ENCODE measurements around the gene SEC16B. TPM values are rescaled to one million over a fixed set of nuclear protein-coding genes. Genes with fewer than 3 reads are reported as not detected.

Gene SEC16B
- total RNA-seq (1 to 10 TPM; 1.2 to 3.3 (median 2.3) TPM), polyA plus RNA-seq (1 to 10 TPM; 1.1 to 3.8 TPM)
- long read RNA-seq, donor 1, partial matches to known transcripts: 0 of 5 reads
- long read RNA-seq, donor 1, other reads (novel, unspliced or antisense): 5 of 5 reads
- long read RNA-seq, donor 2, partial matches to known transcripts: 0 of 4 reads
- long read RNA-seq, donor 2, other reads (novel, unspliced or antisense): 4 of 4 reads
- long read RNA-seq, donor 3, partial matches to known transcripts: 1 of 3 reads
- long read RNA-seq, donor 3, other reads (novel, unspliced or antisense): 2 of 3 reads

- 86 to 95% (median 94%) methylated on average over 12 of the region's 12 CpGs for WGBS, 4 donors
- no peaks in the 10 kb centered on the region for H3K9me3 ChIP-seq
- peak within 1 kb of the TSS in 1 of 12 donors; percentile 35 for H3K27ac ChIP-seq
- H3K4me1 ChIP-seq: peaks cover 0 to 13% (median 0%) of the 10 kb centered on the region in 12 donors
- no peak for DNase-seq
- TF ChIP-seq, protein P1, sequence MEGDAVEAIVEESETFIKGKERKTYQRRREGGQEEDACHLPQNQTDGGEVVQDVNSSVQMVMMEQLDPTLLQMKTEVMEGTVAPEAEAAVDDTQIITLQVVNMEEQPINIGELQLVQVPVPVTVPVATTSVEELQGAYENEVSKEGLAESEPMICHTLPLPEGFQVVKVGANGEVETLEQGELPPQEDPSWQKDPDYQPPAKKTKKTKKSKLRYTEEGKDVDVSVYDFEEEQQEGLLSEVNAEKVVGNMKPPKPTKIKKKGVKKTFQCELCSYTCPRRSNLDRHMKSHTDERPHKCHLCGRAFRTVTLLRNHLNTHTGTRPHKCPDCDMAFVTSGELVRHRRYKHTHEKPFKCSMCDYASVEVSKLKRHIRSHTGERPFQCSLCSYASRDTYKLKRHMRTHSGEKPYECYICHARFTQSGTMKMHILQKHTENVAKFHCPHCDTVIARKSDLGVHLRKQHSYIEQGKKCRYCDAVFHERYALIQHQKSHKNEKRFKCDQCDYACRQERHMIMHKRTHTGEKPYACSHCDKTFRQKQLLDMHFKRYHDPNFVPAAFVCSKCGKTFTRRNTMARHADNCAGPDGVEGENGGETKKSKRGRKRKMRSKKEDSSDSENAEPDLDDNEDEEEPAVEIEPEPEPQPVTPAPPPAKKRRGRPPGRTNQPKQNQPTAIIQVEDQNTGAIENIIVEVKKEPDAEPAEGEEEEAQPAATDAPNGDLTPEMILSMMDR (IDR thresholded peaks at IDR 0.05): no peak
- TF ChIP-seq POLR2A (IDR thresholded peaks at IDR 0.05): no peak
- H3K27me3 ChIP-seq: no peaks in the 10 kb centered on the region
- H3K36me3 ChIP-seq: peaks cover 0 to 36% (median 15%) of the 10 kb centered on the region in 9 donors
- intact Hi-C loops (cut with DNase I): loop anchor here in 2 of 10 donors (10.0 kb wide), 2 partner anchors 225 to 315 kb away; no protein-coding TSS in a partner anchor
- ATAC-seq: peak in 1 of 4 donors; percentile 40
- H3K4me3 ChIP-seq: no peak within 1 kb of the TSS
Measured at GRCh38 chr1:177969825-177970371, at the start of gene SEC16B. SEC16B (minus strand) TSS chr1:177970058; CDS start chr1:177967981, 2,077 bp downstream.

- Histone ChIP-seq H3K4me3 (no peak overlapping the region), H3K36me3 (peaks cover 0 to 79% (median 51%) of the 10 kb centered on the region in 9 donors), H3K4me1 (no peaks in the 10 kb centered on the region), H3K27me3 (no peaks in the 10 kb centered on the region), H3K27ac (no peak overlapping the region), H3K9me3 (peaks cover 0 to 11% (median 2%) of the 10 kb centered on the region in 12 donors)
- intact Hi-C loops (cut with DNase I): no loop called here
- 93 to 97% (median 95%) methylated on average over 2 of the region's 2 CpGs for WGBS, 4 donors
- no peak for ATAC-seq
- TF ChIP-seq, protein P1 (IDR thresholded peaks at IDR 0.05): no peak
- no peak for TF ChIP-seq POLR2A (IDR thresholded peaks at IDR 0.05)
- DNase-seq: no peak
Measured at GRCh38 chr1:178019622-178020021, 49.8 kb upstream of the SEC16B start.

- peaks cover 0 to 75% (median 48%) of the 10 kb centered on the region in 9 donors for H3K36me3 ChIP-seq
Measured at GRCh38 chr1:178019208-178019607, 49.4 kb upstream of the SEC16B start.

GRCh38 chr1:178017517-178017916 is 47.7 kb upstream of the SEC16B start:
- no peaks in the 10 kb centered on the region for H3K4me1 ChIP-seq
- H3K36me3 ChIP-seq: peaks cover 0 to 65% (median 45%) of the 10 kb centered on the region in 9 donors
- no peak overlapping the region for H3K27ac ChIP-seq
- 96 to 98% (median 97%) methylated on average over 2 of the region's 2 CpGs for WGBS, 4 donors
- TF ChIP-seq, protein P1 (IDR thresholded peaks at IDR 0.05): no peak
- TF ChIP-seq POLR2A (IDR thresholded peaks at IDR 0.05): no peak
- ATAC-seq (no peak), DNase-seq (no peak)
- H3K9me3 ChIP-seq: peaks cover 0 to 11% (median 2%) of the 10 kb centered on the region in 12 donors
- H3K4me3 ChIP-seq: no peak overlapping the region
- intact Hi-C loops (cut with DNase I): no loop called here
- H3K27me3 ChIP-seq: no peaks in the 10 kb centered on the region

More at GRCh38 chr1:178019208-178019607, 49.4 kb upstream of the SEC16B start:
- no peak for ATAC-seq
- 84 to 90% (median 87%) methylated on average over 1 of the region's 1 CpG for WGBS, 4 donors
- DNase-seq: no peak
- Histone ChIP-seq H3K9me3 (peaks cover 0 to 11% (median 2%) of the 10 kb centered on the region in 12 donors), H3K4me3 (no peak overlapping the region), H3K27me3 (no peaks in the 10 kb centered on the region), H3K4me1 (no peaks in the 10 kb centered on the region), H3K27ac (no peak overlapping the region)
- TF ChIP-seq, protein P1 (IDR thresholded peaks at IDR 0.05): no peak
- no peak for TF ChIP-seq POLR2A (IDR thresholded peaks at IDR 0.05)
- intact Hi-C loops (cut with DNase I): no loop called here
